ENCODE results near the gene KAZN.

Gene KAZN

GRCh38 chr1:14788080-14788479, 189.6 kb downstream of the KAZN start:
- no peak overlapping the region for H3K4me3 ChIP-seq (replicated peaks; ENCODE audit: low read depth, low read length)
- no peak for DNase-seq (ENCODE audit: extremely low read depth, insufficient read length)
- no peak for TF ChIP-seq CTCF (IDR thresholded peaks at IDR 0.05; ENCODE audit: insufficient read depth, low read length, poor library complexity, severe bottlenecking)

DNA sequence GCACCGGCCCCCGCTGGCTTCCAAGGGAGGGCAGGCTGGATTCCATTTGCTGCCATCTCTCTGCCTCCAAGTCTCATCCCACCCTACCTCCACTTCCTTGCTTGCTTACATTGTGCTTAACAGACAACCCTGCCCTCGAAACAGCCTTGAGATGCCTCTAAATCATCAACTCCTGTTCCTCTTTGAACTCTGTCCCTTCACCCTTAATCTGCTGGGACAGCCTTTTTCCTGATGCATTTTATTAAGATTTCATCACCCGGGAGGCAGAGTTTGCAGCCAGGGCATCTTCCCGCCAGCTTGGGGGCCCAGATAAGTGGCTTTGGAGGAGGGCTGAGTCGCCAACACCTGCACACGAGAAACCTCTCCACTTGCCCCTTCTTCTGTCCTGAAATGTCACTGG, 192.5 kb downstream of the KAZN start:
- Histone ChIP-seq H3K36me3 (ENCODE audit: control insufficient read depth, insufficient read depth, low read length) (no peaks in the 10 kb centered on the region), H3K27me3 (replicated peaks; ENCODE audit: control insufficient read depth, insufficient read depth, low read length) (no peaks in the 10 kb centered on the region; the same call in 1 of the 2 replicates), H3K4me3 (replicated peaks; ENCODE audit: low read depth, low read length) (no peak overlapping the region)
- DNase-seq (ENCODE audit: extremely low read depth, insufficient read length): no peak
- no peak for TF ChIP-seq CTCF (IDR thresholded peaks at IDR 0.05; ENCODE audit: insufficient read depth, low read length, poor library complexity, severe bottlenecking)

More at GRCh38 chr1:14788080-14788479, 189.6 kb downstream of the KAZN start:
- no peaks in the 10 kb centered on the region; the same call in 1 of the 2 replicates for H3K27me3 ChIP-seq (replicated peaks; ENCODE audit: control insufficient read depth, insufficient read depth, low read length)
- H3K36me3 ChIP-seq (ENCODE audit: control insufficient read depth, insufficient read depth, low read length): no peaks in the 10 kb centered on the region

- Histone ChIP-seq H3K4me3 (replicated peaks; ENCODE audit: low read depth, low read length) (no peak overlapping the region), H3K36me3 (ENCODE audit: control insufficient read depth, insufficient read depth, low read length) (no peaks in the 10 kb centered on the region), H3K27me3 (replicated peaks; ENCODE audit: control insufficient read depth, insufficient read depth, low read length) (no peaks in the 10 kb centered on the region)
- DNase-seq (ENCODE audit: extremely low read depth, insufficient read length): no peak
- no peak for TF ChIP-seq CTCF (IDR thresholded peaks at IDR 0.05; ENCODE audit: insufficient read depth, low read length, poor library complexity, severe bottlenecking)
Measured at GRCh38 chr1:14791654-14792053, 193.2 kb downstream of the KAZN start.

- TF ChIP-seq CTCF (IDR thresholded peaks at IDR 0.05; ENCODE audit: insufficient read depth, low read length, poor library complexity, severe bottlenecking): no peak
- Histone ChIP-seq H3K4me3 (replicated peaks; ENCODE audit: low read depth, low read length) (no peak overlapping the region), H3K27me3 (replicated peaks; ENCODE audit: control insufficient read depth, insufficient read depth, low read length) (no peaks in the 10 kb centered on the region), H3K36me3 (ENCODE audit: control insufficient read depth, insufficient read depth, low read length) (no peaks in the 10 kb centered on the region)
- DNase-seq (ENCODE audit: extremely low read depth, insufficient read length): no peak
Measured at GRCh38 chr1:14794136-14794768, 195.8 kb downstream of the KAZN start.

- no peaks in the 10 kb centered on the region for H3K27me3 ChIP-seq (replicated peaks; ENCODE audit: control insufficient read depth, insufficient read depth, low read length)
- DNase-seq (ENCODE audit: extremely low read depth, insufficient read length): no peak
- no peak for TF ChIP-seq CTCF (IDR thresholded peaks at IDR 0.05; ENCODE audit: insufficient read depth, low read length, poor library complexity, severe bottlenecking)
- H3K36me3 ChIP-seq (ENCODE audit: control insufficient read depth, insufficient read depth, low read length): no peaks in the 10 kb centered on the region
- no peak overlapping the region for H3K4me3 ChIP-seq (replicated peaks; ENCODE audit: low read depth, low read length)
Measured at GRCh38 chr1:14794906-14795305, 196.4 kb downstream of the KAZN start.

DNA sequence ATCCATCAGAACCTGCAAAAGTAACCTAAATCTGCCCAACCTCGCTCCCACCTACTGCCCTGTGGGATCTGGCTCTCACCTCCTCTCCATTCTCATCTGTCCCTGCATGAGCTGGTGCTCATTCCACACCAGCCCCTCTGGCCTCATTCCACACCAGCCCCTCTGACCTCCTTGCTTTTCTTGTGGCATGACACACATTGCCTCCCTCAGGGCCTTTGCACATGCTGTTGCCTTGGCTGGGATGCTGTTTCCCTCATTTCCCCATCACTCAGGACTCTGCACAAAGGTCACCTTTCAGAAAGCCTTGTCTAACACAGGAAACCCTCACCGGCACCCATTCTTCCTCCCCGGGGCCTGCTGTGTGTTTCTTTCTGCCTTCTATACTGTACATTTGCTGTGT, 197.1 kb downstream of the KAZN start:
- TF ChIP-seq CTCF (IDR thresholded peaks at IDR 0.05; ENCODE audit: insufficient read depth, low read length, poor library complexity, severe bottlenecking): no peak
- no peak for DNase-seq (ENCODE audit: extremely low read depth, insufficient read length)
- H3K27me3 ChIP-seq (replicated peaks; ENCODE audit: control insufficient read depth, insufficient read depth, low read length): no peaks in the 10 kb centered on the region
- H3K4me3 ChIP-seq (replicated peaks; ENCODE audit: low read depth, low read length): no peak overlapping the region
- H3K36me3 ChIP-seq (ENCODE audit: control insufficient read depth, insufficient read depth, low read length): no peaks in the 10 kb centered on the region
